PC-3 (cell line): ENCODE results near the gene TNRC6C. TPM values are rescaled to one million over a fixed set of nuclear protein-coding genes. Genes with fewer than 3 reads are reported as not detected.

ENCODE experiments used
- ATAC-seq: fragments of 200-7000 bp; cut with Tn5 transposase; 2 replicates; pipeline ENCODE4 v1.9.1; 2020; ENCODE audit warnings: mild to moderate bottlenecking, moderate library complexity
- BruUV-seq: library from RNA; stranded (reverse); fragments of 400-500 nt; replicated peaks from 2 replicates; lab custom pipeline; 2021; lab: Mats Ljungman, UMichigan
- CTCF ChIA-PET: fragments of 300-600 bp; sonication (Branson Sonifier 250); formaldehyde crosslinking; loops from one replicate; lab custom pipeline; 2022; ENCODE audit warnings: antibody characterized with exemption; lab: Charles Lee
- POLR2A ChIA-PET: fragments of 300-600 bp; sonication (Branson Sonifier 250); formaldehyde crosslinking; loops from one replicate; lab custom pipeline; 2022; ENCODE audit warnings: antibody characterized with exemption; ENCODE audit not compliant: unreplicated experiment; lab: Charles Lee
- DNase-seq: peaks from one replicate; pipeline ENCODE4 v3.0.0-alpha.2; 2015
- H2AFZ ChIP-seq: fragments of 300-600 bp; sonication (generic); 2 replicates; pipeline ENCODE4 v1.6.0; 2016; ENCODE audit warnings: antibody characterized with exemption, low read length
- H3F3A ChIP-seq: fragments of 300-600 bp; sonication (generic); one replicate; pipeline ENCODE4 v1.6.0; 2017; ENCODE audit warnings: antibody characterized with exemption, low read length, control low read depth, mild to moderate bottlenecking; ENCODE audit not compliant: unreplicated experiment
- H3K27ac ChIP-seq: fragments of 300-600 bp; sonication (generic); 2 replicates; pipeline ENCODE4 v1.5.1; 2016; ENCODE audit warnings: mild to moderate bottlenecking, low read length
- H3K27me3 ChIP-seq: fragments of 300-600 bp; sonication (generic); 2 replicates; pipeline ENCODE4 v1.6.1; 2016; ENCODE audit warnings: low read length, mixed read lengths
- H3K36me3 ChIP-seq: fragments of 300-600 bp; sonication (generic); 2 replicates; pipeline ENCODE4 v1.6.1; 2016; ENCODE audit warnings: low read depth, mixed run types, low read length, mixed read lengths
- H3K4me1 ChIP-seq: fragments of 300-600 bp; sonication (generic); 2 replicates; pipeline ENCODE4 v1.5.1; 2016; ENCODE audit warnings: low read length; ENCODE audit not compliant: insufficient read depth
- H3K4me2 ChIP-seq: fragments of 300-600 bp; sonication (generic); 2 replicates; pipeline ENCODE4 v1.6.0; 2016; ENCODE audit warnings: low read length
- H3K4me3 ChIP-seq: fragments of 300-600 bp; sonication (generic); 2 replicates; pipeline ENCODE4 v1.5.1; 2016; ENCODE audit warnings: mild to moderate bottlenecking, low read length, mixed read lengths
- H3K79me2 ChIP-seq: fragments of 300-600 bp; sonication (generic); 2 replicates; pipeline ENCODE4 v1.6.1; 2017; ENCODE audit warnings: low read length, mixed read lengths
- H3K9ac ChIP-seq: fragments of 300-600 bp; sonication (generic); 2 replicates; pipeline ENCODE4 v1.6.0; 2016; ENCODE audit warnings: mild to moderate bottlenecking, low read length
- H3K9me2 ChIP-seq: fragments of 300-600 bp; sonication (generic); replicated peaks from 2 replicates; pipeline ENCODE4 v1.6.1; 2016; ENCODE audit warnings: mixed run types, low read length, mixed read lengths
- H3K9me3 ChIP-seq: fragments of 300-600 bp; sonication (generic); 2 replicates; pipeline ENCODE4 v1.6.1; 2016; ENCODE audit warnings: low read length, mixed read lengths
- H4K20me1 ChIP-seq: fragments of 300-600 bp; sonication (generic); 2 replicates; pipeline ENCODE4 v1.6.1; 2016; ENCODE audit warnings: low read length, mixed read lengths
- EZH2 ChIP-seq: fragments of 300-600 bp; sonication (generic); IDR thresholded peaks from one replicate; pipeline ENCODE4 v1.6.1; 2017; ENCODE audit warnings: antibody characterized with exemption, mild to moderate bottlenecking, low read length; ENCODE audit not compliant: unreplicated experiment
- EZH2phosphoT487 ChIP-seq: fragments of 300-600 bp; sonication (generic); IDR thresholded peaks from 2 replicates; pipeline ENCODE4 v1.6.1; 2018; ENCODE audit warnings: mild to moderate bottlenecking, antibody characterized with exemption, low read length, borderline replicate concordance
- intact Hi-C: fragments of 100-400 bp; cut with micrococcal nuclease; formaldehyde crosslinking; loops from 2 replicates; pipeline ENCODE4 v1.9.0; 2023
- total RNA-seq: library from RNA; depleted of rRNA; stranded (reverse); fragments of >200 nt; gene quantifications from 2 replicates; pipeline ENCODE4 v1.2.3, GENCODE V29; 2014
- TF ChIP-seq, protein P1 (sequence below): fragments of 300-600 bp; sonication (generic); conservative IDR thresholded peaks from 2 replicates; pipeline ENCODE4 v1.5.1; 2017; ENCODE audit warnings: antibody characterized with exemption, low read depth, mild to moderate bottlenecking, low read length

The TNRC6C gene
- total RNA-seq, 1 experiment from 2014 or later, result 5.3 TPM

DNA sequence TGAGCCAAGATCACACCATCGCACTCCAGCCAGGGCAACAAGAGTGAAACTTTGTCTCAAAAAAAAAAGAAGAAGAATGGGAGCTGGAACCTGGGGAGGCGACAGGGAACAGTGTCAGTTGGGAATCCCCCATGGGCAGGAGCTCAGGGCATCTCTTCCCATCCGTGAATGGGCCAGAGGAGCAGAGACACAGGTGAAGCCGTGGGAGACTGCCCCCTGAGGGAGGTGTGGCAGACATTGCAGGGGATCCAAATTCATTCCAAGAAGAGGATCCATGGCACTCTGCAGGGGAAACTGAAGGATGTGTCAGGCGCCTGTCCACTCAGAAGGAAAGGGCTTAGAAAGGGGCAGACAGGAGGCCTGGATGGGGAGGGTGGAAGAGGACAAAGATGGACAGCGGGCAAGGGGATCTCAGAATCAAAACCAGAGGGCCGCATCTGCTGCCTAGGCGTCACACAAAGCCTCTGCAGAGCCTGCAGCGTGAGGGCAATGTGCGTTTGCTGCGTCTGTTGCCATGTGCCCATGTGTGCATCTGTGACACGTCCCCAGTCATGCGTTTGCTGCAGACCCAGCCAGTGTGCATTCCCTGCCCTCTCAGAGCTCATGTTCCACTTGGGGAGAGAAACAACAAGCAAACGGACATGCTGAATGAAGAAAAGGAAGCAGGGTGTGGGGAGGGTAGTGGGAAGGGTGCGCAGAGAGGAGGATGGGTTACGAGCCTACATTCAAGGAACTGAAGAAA is 30.6 kb upstream of the TNRC6C start:
- Histone ChIP-seq H2AFZ (no peak overlapping the region), H3K4me3 (no peak overlapping the region), H3K36me3 (no peaks in the 10 kb centered on the region), H3K79me2 (no peaks in the 10 kb centered on the region), H3K9ac (no peak overlapping the region), H3K4me2 (no peak overlapping the region), H4K20me1 (no peaks in the 10 kb centered on the region), H3K9me3 (no peaks in the 10 kb centered on the region), H3K27ac (no peak overlapping the region), H3F3A (no peaks in the 10 kb centered on the region), H3K9me2 (no peaks in the 10 kb centered on the region), H3K4me1 (no peaks in the 10 kb centered on the region), H3K27me3 (peaks cover 82% of the 10 kb centered on the region)
- CTCF ChIA-PET, result no interaction called here
- TF ChIP-seq EZH2phosphoT487, result no peak
- TF ChIP-seq EZH2, result no peak
- TF ChIP-seq, protein P1, sequence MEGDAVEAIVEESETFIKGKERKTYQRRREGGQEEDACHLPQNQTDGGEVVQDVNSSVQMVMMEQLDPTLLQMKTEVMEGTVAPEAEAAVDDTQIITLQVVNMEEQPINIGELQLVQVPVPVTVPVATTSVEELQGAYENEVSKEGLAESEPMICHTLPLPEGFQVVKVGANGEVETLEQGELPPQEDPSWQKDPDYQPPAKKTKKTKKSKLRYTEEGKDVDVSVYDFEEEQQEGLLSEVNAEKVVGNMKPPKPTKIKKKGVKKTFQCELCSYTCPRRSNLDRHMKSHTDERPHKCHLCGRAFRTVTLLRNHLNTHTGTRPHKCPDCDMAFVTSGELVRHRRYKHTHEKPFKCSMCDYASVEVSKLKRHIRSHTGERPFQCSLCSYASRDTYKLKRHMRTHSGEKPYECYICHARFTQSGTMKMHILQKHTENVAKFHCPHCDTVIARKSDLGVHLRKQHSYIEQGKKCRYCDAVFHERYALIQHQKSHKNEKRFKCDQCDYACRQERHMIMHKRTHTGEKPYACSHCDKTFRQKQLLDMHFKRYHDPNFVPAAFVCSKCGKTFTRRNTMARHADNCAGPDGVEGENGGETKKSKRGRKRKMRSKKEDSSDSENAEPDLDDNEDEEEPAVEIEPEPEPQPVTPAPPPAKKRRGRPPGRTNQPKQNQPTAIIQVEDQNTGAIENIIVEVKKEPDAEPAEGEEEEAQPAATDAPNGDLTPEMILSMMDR, result no peak
- BruUV-seq, result no TSS peak
- intact Hi-C loops, result no loop called here
- ATAC-seq, result no peak
- POLR2A ChIA-PET, result no interaction called here
- no peak for DNase-seq

DNA sequence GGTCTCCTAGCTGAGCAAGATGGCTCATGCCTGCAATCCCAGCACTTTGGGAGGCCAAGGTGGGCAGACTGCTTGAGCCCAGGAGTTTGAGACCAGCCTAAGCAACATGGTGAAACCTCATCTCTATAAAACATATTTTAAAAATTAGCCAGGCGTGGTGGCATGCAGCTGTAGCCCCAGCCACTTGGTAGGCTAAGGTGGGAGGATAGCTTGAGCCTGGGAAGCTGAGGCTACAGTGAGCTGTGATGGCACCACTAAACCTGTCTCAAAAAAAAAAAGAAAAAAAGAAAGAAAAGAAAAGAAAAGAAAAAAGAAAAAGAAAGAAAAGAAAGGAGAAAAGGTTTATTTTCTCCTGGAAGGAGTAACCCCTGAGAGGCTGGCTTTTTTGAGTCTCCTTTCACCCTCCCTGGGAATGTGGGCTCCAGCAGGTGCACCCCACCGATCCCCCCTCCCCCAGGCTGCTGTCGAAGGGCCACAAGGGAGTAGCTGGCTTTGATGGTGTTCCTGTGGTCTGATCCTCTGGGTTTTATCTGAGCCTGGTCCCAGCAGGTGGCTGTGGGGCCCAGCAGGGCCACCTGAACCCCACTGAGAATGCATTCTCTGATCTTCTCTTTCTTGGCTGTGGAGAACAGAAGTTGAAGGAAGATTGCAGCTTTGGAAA is 29.9 kb upstream of the TNRC6C start:
- no peaks in the 10 kb centered on the region for H3K79me2 ChIP-seq
- no peak for DNase-seq
- no peaks in the 10 kb centered on the region for H3F3A ChIP-seq
- H3K4me1 ChIP-seq, result no peaks in the 10 kb centered on the region
- H3K4me3 ChIP-seq, result no peak overlapping the region
- H3K27ac ChIP-seq, result no peak overlapping the region
- no peaks in the 10 kb centered on the region for H3K36me3 ChIP-seq
- no peaks in the 10 kb centered on the region for H3K9me2 ChIP-seq
- no peak overlapping the region for H3K4me2 ChIP-seq
- ATAC-seq, result no peak
- intact Hi-C loops, result no loop called here
- H3K9me3 ChIP-seq, result no peaks in the 10 kb centered on the region
- TF ChIP-seq, protein P1, result no peak
- TF ChIP-seq EZH2phosphoT487 (no peak), EZH2 (no peak)
- no TSS peak for BruUV-seq
- H3K27me3 ChIP-seq, result peaks cover 81% of the 10 kb centered on the region
- H4K20me1 ChIP-seq, result no peaks in the 10 kb centered on the region
- ChIA-PET CTCF (no interaction called here), POLR2A (no interaction called here)
- H2AFZ ChIP-seq, result no peak overlapping the region
- no peak overlapping the region for H3K9ac ChIP-seq

DNA sequence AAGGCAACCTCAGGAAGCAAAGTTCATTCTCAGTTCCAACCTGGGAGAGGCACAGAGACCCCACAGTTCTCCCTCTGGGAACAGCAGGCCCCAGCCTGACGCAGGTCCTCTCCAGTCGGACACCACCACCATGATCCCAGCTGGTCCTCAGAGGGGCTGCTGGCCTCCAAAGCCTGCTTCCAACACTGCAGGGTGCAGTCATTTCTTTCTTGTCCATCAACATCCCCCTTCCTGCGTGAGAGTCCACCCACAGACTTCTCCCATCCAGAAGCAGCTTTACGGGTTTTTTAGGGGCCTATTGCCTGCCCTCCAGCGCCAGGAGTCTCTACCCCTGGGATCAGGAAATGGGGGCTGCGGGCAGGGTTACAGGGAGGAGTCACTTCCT is 29.3 kb upstream of the TNRC6C start:
- TF ChIP-seq EZH2phosphoT487 (no peak), EZH2 (no peak)
- TF ChIP-seq, protein P1, result no peak
- H3K9ac ChIP-seq, result no peak overlapping the region

More for the DNA sequence above, 29.3 kb upstream of the TNRC6C start:
- Histone ChIP-seq H2AFZ (no peak overlapping the region), H3K4me1 (no peaks in the 10 kb centered on the region), H3F3A (no peaks in the 10 kb centered on the region), H3K36me3 (no peaks in the 10 kb centered on the region), H4K20me1 (no peaks in the 10 kb centered on the region), H3K27me3 (peaks cover 81% of the 10 kb centered on the region), H3K9me2 (no peaks in the 10 kb centered on the region), H3K4me3 (no peak overlapping the region), H3K4me2 (no peak overlapping the region), H3K79me2 (no peaks in the 10 kb centered on the region), H3K9me3 (no peaks in the 10 kb centered on the region), H3K27ac (no peak overlapping the region)
- DNase-seq (no peak), ATAC-seq (no peak)
- ChIA-PET POLR2A (no interaction called here), CTCF (no interaction called here)
- intact Hi-C loops, result no loop called here
- no TSS peak for BruUV-seq
